B cell (primary cell): Measurements from ENCODE around the gene OR13J1. TPM values are rescaled to one million over a fixed set of nuclear protein-coding genes. Genes with fewer than 3 reads are reported as not detected.

Experiments
- ATAC-seq: fragments of 200-7000 bp; cut with Tn5 transposase; one replicate; pipeline ENCODE4 v1.10.0; 2021; ENCODE audit warnings: low read depth, mild to moderate bottlenecking, moderate number of reproducible peaks, moderate library complexity
- CTCF ChIA-PET: fragments of 350-600 bp; sonication (Branson Sonifier 250); formaldehyde crosslinking; loops from one replicate; lab custom pipeline; 2021; ENCODE audit warnings: antibody characterized with exemption, inconsistent platforms; lab: Charles Lee
- POLR2A ChIA-PET: fragments of 350-600 bp; sonication (Branson Sonifier 250); formaldehyde crosslinking; loops from one replicate; lab custom pipeline; 2021; ENCODE audit warnings: antibody characterized with exemption; lab: Charles Lee
- DNase-seq: peaks from one replicate; pipeline ENCODE4 v3.0.0; 2013
- H2AFZ ChIP-seq: 2 replicates; pipeline ENCODE4 v1.6.1; 2012; ENCODE audit warnings: mild to moderate bottlenecking, low read depth, low read length; ENCODE audit not compliant: insufficient read depth, poor library complexity, severe bottlenecking
- H3K27ac ChIP-seq, 2 donors: 1 replicate in 1 of 2; 2 replicates in 1 of 2; pipeline ENCODE4 v1.5.1; 2012 to 2013; ENCODE audit warnings: low read length in 2 of 2, mild to moderate bottlenecking in 2 of 2, moderate library complexity in 1 of 2
- H3K27me3 ChIP-seq, 4 experiments: fragments of 200-600 bp in 1 of 4; sonication (generic) in 1 of 4; replicated peaks in 1 of 4; 1 replicate in 2 of 4; 2 replicates in 2 of 4; pipeline versions ENCODE4 v1.6.1 to v1.7.0; 2013 to 2016; ENCODE audit warnings: low read length in 3 of 4, mild to moderate bottlenecking in 2 of 4, mixed read lengths in 1 of 4, moderate library complexity in 1 of 4; ENCODE audit not compliant: insufficient read depth in 4 of 4, control insufficient read depth in 3 of 4; ENCODE audit errors: control extremely low read depth in 1 of 4
- H3K36me3 ChIP-seq, 2 experiments: replicated peaks in 1 of 2; 1 replicate in 1 of 2; 2 replicates in 1 of 2; pipeline versions ENCODE4 v1.6.1 to v1.7.1; 2013; ENCODE audit warnings: low read length in 1 of 2; ENCODE audit not compliant: insufficient read depth in 2 of 2, control insufficient read depth in 1 of 2; ENCODE audit errors: control extremely low read depth in 1 of 2, extremely low read depth in 1 of 2
- H3K4me1 ChIP-seq, 2 donors: fragments of 200-600 bp in 1 of 2; sonication (generic) in 1 of 2; 1 replicate in 1 of 2; 2 replicates in 1 of 2; pipeline versions ENCODE4 v1.5.1 to v1.6.1; 2013 to 2017; ENCODE audit warnings: low read length in 2 of 2; ENCODE audit not compliant: control insufficient read depth in 2 of 2, insufficient read depth in 2 of 2
- H3K4me2 ChIP-seq: replicated peaks from 2 replicates; pipeline ENCODE3; 2012; ENCODE audit warnings: mild to moderate bottlenecking, low read depth, low read length; ENCODE audit not compliant: poor library complexity, severe bottlenecking
- H3K4me3 ChIP-seq, 5 experiments: fragments of 200-600 bp in 1 of 5; sonication (generic) in 1 of 5; 1 replicate in 3 of 5; 2 replicates in 2 of 5; pipeline versions ENCODE4 v1.5.1 to v1.7.0; 2011 to 2016; ENCODE audit warnings: low read length in 4 of 5, mild to moderate bottlenecking in 4 of 5, low read depth in 2 of 5, control low read depth in 1 of 5, moderate library complexity in 1 of 5; ENCODE audit not compliant: insufficient read depth in 1 of 5; ENCODE audit errors: control extremely low read depth in 1 of 5, extremely low read depth in 1 of 5
- H3K79me2 ChIP-seq: fragments of 200-600 bp; sonication (generic); one replicate; pipeline ENCODE4 v1.6.0; 2016; ENCODE audit warnings: low read length; ENCODE audit not compliant: control insufficient read depth, insufficient read depth
- H3K9ac ChIP-seq: fragments of 200-600 bp; sonication (generic); 2 replicates; pipeline ENCODE4 v1.6.1; 2017; ENCODE audit warnings: mild to moderate bottlenecking, low read length, moderate library complexity
- H3K9me3 ChIP-seq, 3 donors: one replicate each; pipeline versions ENCODE4 v1.6.1 to v1.7.1; 2013; ENCODE audit warnings: low read length in 2 of 3; ENCODE audit not compliant: control insufficient read depth in 2 of 3, insufficient read depth in 1 of 3; ENCODE audit errors: control extremely low read depth in 1 of 3
- H4K20me1 ChIP-seq: 2 replicates; pipeline ENCODE4 v1.6.0; 2012; ENCODE audit warnings: mild to moderate bottlenecking, low read length; ENCODE audit not compliant: insufficient read depth, control insufficient read depth, poor library complexity, severe bottlenecking
- H3K27ac Mint-ChIP-seq: one replicate; pipeline ENCODE4 v1.8.0; 2021; ENCODE audit warnings: mixed read lengths
- H3K27me3 Mint-ChIP-seq: one replicate; pipeline ENCODE4 v1.8.0; 2021; ENCODE audit warnings: mixed read lengths
- H3K4me1 Mint-ChIP-seq: one replicate; pipeline ENCODE4 v1.8.0; 2021; ENCODE audit warnings: mixed read lengths
- H3K4me3 Mint-ChIP-seq: one replicate; pipeline ENCODE4 v1.8.0; 2021; ENCODE audit warnings: mixed read lengths
- H3K9me3 Mint-ChIP-seq: one replicate; pipeline ENCODE4 v1.8.0; 2022; ENCODE audit warnings: mixed read lengths; ENCODE audit not compliant: insufficient read depth
- CTCF ChIP-seq: fragments of 200-600 bp; IDR thresholded peaks from one replicate; pipeline ENCODE4 v1.8.0; 2022; ENCODE audit warnings: antibody characterized with exemption, mild to moderate bottlenecking
- EZH2 ChIP-seq: IDR thresholded peaks from 2 replicates; pipeline ENCODE4 v1.6.1; 2012; ENCODE audit warnings: borderline replicate concordance, low read depth, mild to moderate bottlenecking, moderate library complexity, low read length; ENCODE audit not compliant: insufficient read depth, poor library complexity, severe bottlenecking
- WGBS: methylation state at CpG from one replicate; pipeline ENCODE4 v1.1.5; 2013; ENCODE audit warnings: missing lambda C conversion rate; ENCODE audit not compliant: insufficient coverage; 5-methylcytosine and 5-hydroxymethylcytosine counted together
- intact Hi-C: fragments of 100-400 bp; cut with micrococcal nuclease; formaldehyde crosslinking; loops from one replicate; pipeline ENCODE4 v1.10.0; 2022
- polyA plus RNA-seq: library from polyadenylated mRNA; depleted of rRNA; stranded (reverse); fragments of >200 nt; gene quantifications from 2 replicates; pipeline ENCODE4 v1.2.3, GENCODE V29; 2012
- total RNA-seq, 2 donors: library from RNA; stranded (reverse); fragments of 120-200 nt in 1 of 2; gene quantifications; 1 replicate in 1 of 2; 2 replicates in 1 of 2; pipeline versions ENCODE4 v1.2.3 to v1.2.4, GENCODE V29; 2013 to 2022

OR13J1 gene
- total and polyA plus RNA-seq, 2 donors (not counting 1 experiment from before 2014, with no cell fraction given): not detected

- DNase-seq (no peak), ATAC-seq (no peak)
- POLR2A ChIA-PET: no interaction called here
- no peaks in the 10 kb centered on the region for H3K9me3 Mint-ChIP-seq
- H3K27me3 ChIP-seq: peaks cover 0 to 10% (median 2%) of the 10 kb centered on the region in 4 experiments
- WGBS: 90% methylated on average over 24 of the region's 30 CpGs
- H3K27me3 Mint-ChIP-seq: peaks cover 37% of the 10 kb centered on the region
- no peaks in the 10 kb centered on the region for H3K36me3 ChIP-seq
- no peak within 1 kb of the TSS for H2AFZ ChIP-seq
- H4K20me1 ChIP-seq: no peaks in the 10 kb centered on the region
- H3K27ac ChIP-seq: no peak within 1 kb of the TSS
- no peak within 1 kb of the TSS for H3K9ac ChIP-seq
- peaks cover 4 to 7% of the 10 kb centered on the region in 2 donors for H3K4me1 ChIP-seq
- no peak within 1 kb of the TSS for H3K4me3 Mint-ChIP-seq
- H3K9me3 ChIP-seq: no peaks in the 10 kb centered on the region
- H3K79me2 ChIP-seq: no peaks in the 10 kb centered on the region
- intact Hi-C loops: no loop called here
- peaks cover 7% of the 10 kb centered on the region for H3K4me1 Mint-ChIP-seq
- TF ChIP-seq CTCF (no peak), EZH2 (no peak)
- H3K4me3 ChIP-seq: no peak within 1 kb of the TSS
- no peak within 1 kb of the TSS for H3K4me2 ChIP-seq
- CTCF ChIA-PET: interaction anchor here (0.6 to 1.4 kb wide), 3 partner anchors 50 to 116 kb away, joined by 4 read pairs; no protein-coding TSS in a partner anchor
- H3K27ac Mint-ChIP-seq: no peak within 1 kb of the TSS
Observed at GRCh38 chr9:35905912-35906679, 35.9 kb upstream of the OR13J1 start, which contains the start of gene HRCT1. TSS of gene HRCT1 (plus strand) at chr9:35906202. CDS start at chr9:35906288, 86 bp downstream.
